ENCODE data around the gene PDZD2.

PDZD2 gene

GRCh38 chr5:31783086-31783645 is 144.2 kb downstream of the PDZD2 start:
- H3K4me3 ChIP-seq (ENCODE audit: low read depth, low read length) = no peak overlapping the region
- no peak for TF ChIP-seq CTCF (IDR thresholded peaks at IDR 0.05; ENCODE audit: control insufficient read depth, extremely low read depth, insufficient read depth)
- DNase-seq (ENCODE audit: low read depth) = no peak

- H3K4me3 ChIP-seq (ENCODE audit: low read depth, low read length) = no peak overlapping the region
- no peak for TF ChIP-seq CTCF (IDR thresholded peaks at IDR 0.05; ENCODE audit: control insufficient read depth, extremely low read depth, insufficient read depth)
- DNase-seq (ENCODE audit: low read depth) = no peak
Measured at GRCh38 chr5:31783731-31784130, 144.8 kb downstream of the PDZD2 start.

- no peak for DNase-seq (ENCODE audit: low read depth)
- TF ChIP-seq CTCF (IDR thresholded peaks at IDR 0.05; ENCODE audit: control insufficient read depth, extremely low read depth, insufficient read depth) = no peak
- no peak overlapping the region for H3K4me3 ChIP-seq (ENCODE audit: low read depth, low read length)
Measured at GRCh38 chr5:31786090-31786631, 147.2 kb downstream of the PDZD2 start.

GRCh38 chr5:31794009-31794408 is 155.1 kb downstream of the PDZD2 start:
- H3K4me3 ChIP-seq (ENCODE audit: low read depth, low read length) = no peak overlapping the region
- TF ChIP-seq CTCF (IDR thresholded peaks at IDR 0.05; ENCODE audit: control insufficient read depth, extremely low read depth, insufficient read depth) = no peak
- no peak for DNase-seq (ENCODE audit: low read depth)

GRCh38 chr5:31798168-31798567 is 159.2 kb downstream of the PDZD2 start:
- no peak overlapping the region for H3K4me3 ChIP-seq (ENCODE audit: low read depth, low read length)
- DNase-seq (ENCODE audit: low read depth) = no peak
- TF ChIP-seq CTCF (IDR thresholded peaks at IDR 0.05; ENCODE audit: control insufficient read depth, extremely low read depth, insufficient read depth) = no peak

GRCh38 chr5:31800351-31800750 is 161.4 kb downstream of the PDZD2 start:
- TF ChIP-seq CTCF (IDR thresholded peaks at IDR 0.05; ENCODE audit: control insufficient read depth, extremely low read depth, insufficient read depth) = no peak
- DNase-seq (ENCODE audit: low read depth) = no peak
- H3K4me3 ChIP-seq (ENCODE audit: low read depth, low read length) = no peak overlapping the region

- no peak for DNase-seq (ENCODE audit: low read depth)
- TF ChIP-seq CTCF (IDR thresholded peaks at IDR 0.05; ENCODE audit: control insufficient read depth, extremely low read depth, insufficient read depth) = no peak
Measured at GRCh38 chr5:31805785-31806400, 167.0 kb downstream of the PDZD2 start.

More at GRCh38 chr5:31805785-31806400, 167.0 kb downstream of the PDZD2 start:
- no peak overlapping the region for H3K4me3 ChIP-seq (ENCODE audit: low read depth, low read length)
